Activated naive CD4-positive, alpha-beta T cell treated with Interleukin-2 at 50 U/mL for 16 hours (primary cell): Measurements from ENCODE around the gene PTGR3.

ENCODE experiments used
- DNase-seq: peaks from one replicate; pipeline ENCODE4 v3.0.0-alpha.2; 2020

The PTGR3 gene

GRCh38 chr18:75167759-75168618 is 41.0 kb downstream of the PTGR3 start:
- DNase-seq = no peak

GRCh38 chr18:75167137-75167536 is 41.8 kb downstream of the PTGR3 start:
- no peak for DNase-seq

GRCh38 chr18:75165926-75166325 is 43.0 kb downstream of the PTGR3 start:
- DNase-seq = no peak

- no peak for DNase-seq
Observed at GRCh38 chr18:75164479-75164878, 44.5 kb downstream of the PTGR3 start.

- no peak for DNase-seq
Observed at GRCh38 chr18:75163736-75164135, 45.2 kb downstream of the PTGR3 start.

- no peak for DNase-seq
Observed at GRCh38 chr18:75162978-75163377, 46.0 kb downstream of the PTGR3 start.

GRCh38 chr18:75162467-75162866 is 46.5 kb downstream of the PTGR3 start:
- no peak for DNase-seq

GRCh38 chr18:75161256-75162028 is 47.5 kb downstream of the PTGR3 start:
- DNase-seq = peak; percentile 8

GRCh38 chr18:75160364-75160763 is 48.6 kb downstream of the PTGR3 start:
- no peak for DNase-seq

GRCh38 chr18:75159646-75160356 is 49.1 kb downstream of the PTGR3 start:
- DNase-seq = no peak

GRCh38 chr18:75159238-75159518 is 49.8 kb downstream of the PTGR3 start:
- no peak for DNase-seq
